ENCODE results near the gene MBNL2.
A peak's percentile ranks its signal among the peaks of the same experiment; 100 is the strongest.

Gene MBNL2

GRCh38 chr13:97353927-97354675, 132.0 kb downstream of the MBNL2 start:
- Histone ChIP-seq H3K4me1 (ENCODE audit: low read length) (no peaks in the 10 kb centered on the region; the same call in 1 of the 2 replicates), H3K9ac (ENCODE audit: low read length) (no peak overlapping the region), H2AFZ (ENCODE audit: low read depth, low read length) (no peak overlapping the region), H3K27me3 (ENCODE audit: low read depth, low read length) (no peaks in the 10 kb centered on the region), H3K9me3 (ENCODE audit: insufficient read depth, low read length) (peaks cover 6% of the 10 kb centered on the region; the same call in 1 of the 2 replicates), H4K20me1 (ENCODE audit: insufficient read depth, low read length) (no peaks in the 10 kb centered on the region), H3K36me3 (replicated peaks; ENCODE audit: low read depth, low read length) (no peaks in the 10 kb centered on the region), H3K27ac (ENCODE audit: low read length) (no peak overlapping the region), H3K4me2 (ENCODE audit: low read length) (no peak overlapping the region), H3K4me3 (ENCODE audit: low read length) (no peak overlapping the region), H3K79me2 (ENCODE audit: low read length) (no peaks in the 10 kb centered on the region)
- TF ChIP-seq EZH2phosphoT487 (IDR thresholded peaks at IDR 0.05; ENCODE audit: low read depth) (no peak), CTCF (IDR thresholded peaks at IDR 0.05; ENCODE audit: low read depth, low read length) (no peak)

GRCh38 chr13:97354808-97355207, 132.7 kb downstream of the MBNL2 start:
- Histone ChIP-seq H3K4me3 (ENCODE audit: low read length) (no peak overlapping the region), H3K27me3 (ENCODE audit: low read depth, low read length) (no peaks in the 10 kb centered on the region), H4K20me1 (ENCODE audit: insufficient read depth, low read length) (no peaks in the 10 kb centered on the region), H2AFZ (ENCODE audit: low read depth, low read length) (no peak overlapping the region), H3K27ac (ENCODE audit: low read length) (no peak overlapping the region), H3K4me1 (ENCODE audit: low read length) (peaks cover 2% of the 10 kb centered on the region; the same call in 1 of the 2 replicates), H3K9ac (ENCODE audit: low read length) (no peak overlapping the region), H3K4me2 (ENCODE audit: low read length) (no peak overlapping the region), H3K36me3 (replicated peaks; ENCODE audit: low read depth, low read length) (no peaks in the 10 kb centered on the region), H3K9me3 (ENCODE audit: insufficient read depth, low read length) (peaks cover 6% of the 10 kb centered on the region; the same call in 1 of the 2 replicates), H3K79me2 (ENCODE audit: low read length) (no peaks in the 10 kb centered on the region)
- no peak for TF ChIP-seq CTCF (IDR thresholded peaks at IDR 0.05; ENCODE audit: low read depth, low read length)
- TF ChIP-seq EZH2phosphoT487 (IDR thresholded peaks at IDR 0.05; ENCODE audit: low read depth): no peak

- Histone ChIP-seq H3K79me2 (ENCODE audit: low read length) (no peaks in the 10 kb centered on the region), H3K4me1 (ENCODE audit: low read length) (peaks cover 2% of the 10 kb centered on the region; the same call in 1 of the 2 replicates), H2AFZ (ENCODE audit: low read depth, low read length) (no peak overlapping the region), H3K9me3 (ENCODE audit: insufficient read depth, low read length) (no peaks in the 10 kb centered on the region), H4K20me1 (ENCODE audit: insufficient read depth, low read length) (no peaks in the 10 kb centered on the region), H3K27me3 (ENCODE audit: low read depth, low read length) (no peaks in the 10 kb centered on the region), H3K4me2 (ENCODE audit: low read length) (no peak overlapping the region), H3K9ac (ENCODE audit: low read length) (no peak overlapping the region), H3K4me3 (ENCODE audit: low read length) (no peak overlapping the region), H3K36me3 (replicated peaks; ENCODE audit: low read depth, low read length) (no peaks in the 10 kb centered on the region), H3K27ac (ENCODE audit: low read length) (no peak overlapping the region)
- no peak for TF ChIP-seq CTCF (IDR thresholded peaks at IDR 0.05; ENCODE audit: low read depth, low read length)
- TF ChIP-seq EZH2phosphoT487 (IDR thresholded peaks at IDR 0.05; ENCODE audit: low read depth): no peak
Observed at GRCh38 chr13:97356592-97356991, 134.5 kb downstream of the MBNL2 start.

GRCh38 chr13:97359181-97360057, 137.3 kb downstream of the MBNL2 start:
- Histone ChIP-seq H4K20me1 (ENCODE audit: insufficient read depth, low read length) (no peaks in the 10 kb centered on the region), H3K4me1 (ENCODE audit: low read length) (peaks cover 2% of the 10 kb centered on the region; the same call in 1 of the 2 replicates), H3K4me3 (ENCODE audit: low read length) (no peak overlapping the region), H3K27me3 (ENCODE audit: low read depth, low read length) (no peaks in the 10 kb centered on the region), H2AFZ (ENCODE audit: low read depth, low read length) (no peak overlapping the region), H3K79me2 (ENCODE audit: low read length) (no peaks in the 10 kb centered on the region), H3K36me3 (replicated peaks; ENCODE audit: low read depth, low read length) (no peaks in the 10 kb centered on the region), H3K27ac (ENCODE audit: low read length) (no peak overlapping the region), H3K9me3 (ENCODE audit: insufficient read depth, low read length) (no peaks in the 10 kb centered on the region), H3K4me2 (ENCODE audit: low read length) (peak overlapping the region; percentile 55), H3K9ac (ENCODE audit: low read length) (no peak overlapping the region)
- TF ChIP-seq CTCF (IDR thresholded peaks at IDR 0.05; ENCODE audit: low read depth, low read length): peak; percentile 97
- TF ChIP-seq EZH2phosphoT487 (IDR thresholded peaks at IDR 0.05; ENCODE audit: low read depth): no peak
